Ovary (tissue), 9 donors: Measurements from ENCODE around the gene C8G. TPM values are rescaled to one million over a fixed set of nuclear protein-coding genes. Genes with fewer than 3 reads are reported as not detected.

ENCODE experiments used
- DNase-seq, 5 donors: peaks; one replicate each; pipeline ENCODE4 v3.0.0-alpha.2; 2019 to 2020
- H3K27ac ChIP-seq, 2 donors: fragments of 200-600 bp; one replicate each; pipeline versions ENCODE4 v1.5.1 to v1.8.0; 2019 to 2022
- H3K27me3 ChIP-seq: fragments of 200-600 bp; one replicate; pipeline ENCODE4 v1.8.0; 2022
- H3K36me3 ChIP-seq: fragments of 200-600 bp; sonication (generic); one replicate; pipeline ENCODE4 v1.5.1; 2019
- H3K4me1 ChIP-seq: one replicate; pipeline ENCODE4 v1.8.1; 2013; ENCODE audit warnings: mild to moderate bottlenecking, moderate library complexity; ENCODE audit not compliant: insufficient read depth
- H3K4me3 ChIP-seq: fragments of 200-600 bp; sonication (generic); one replicate; pipeline ENCODE4 v1.5.1; 2017
- H3K9me3 ChIP-seq, 2 donors: fragments of 200-600 bp in 1 of 2; sonication (generic) in 1 of 2; one replicate each; pipeline versions ENCODE4 v1.5.1 to v1.8.1; 2013 to 2019; ENCODE audit warnings: mild to moderate bottlenecking in 1 of 2, moderate library complexity in 1 of 2
- EP300 ChIP-seq: sonication (generic); formaldehyde crosslinking; IDR thresholded peaks from one replicate; pipeline ENCODE4 v1.6.1; 2017; ENCODE audit warnings: antibody characterized with exemption
- POLR2A ChIP-seq: fragments of 450-650 bp; IDR thresholded peaks from one replicate; pipeline ENCODE4 v1.6.1; 2017; ENCODE audit warnings: antibody characterized with exemption, mild to moderate bottlenecking, moderate library complexity
- WGBS, 3 donors: extraction: QIAGEN DNeasy Blood & Tissue Kit in 1 of 3; methylation state at CpG; one replicate each; pipeline versions ENCODE4 v1.1.5 to v1.1.7; 2013 to 2017; 5-methylcytosine and 5-hydroxymethylcytosine counted together
- intact Hi-C, 4 donors: fragments of 100-400 bp; cut with DNase I; formaldehyde crosslinking; loops; one replicate each; pipeline versions ENCODE4 v1.11.0 to v1.15.1; 2022 to 2023
- polyA plus RNA-seq, 2 donors: library from polyadenylated mRNA; stranded (reverse); fragments of 200-250 nt in 1 of 2; fragments of 350-450 nt in 1 of 2; fragmentation: Illumina TruSeq in 1 of 2; extraction: RNeasy Lipid Tissue Mini Kit (QIAGEN cat#74804) in 1 of 2; gene quantifications; one replicate each; pipeline ENCODE4 v1.2.3, GENCODE V29; 2013 to 2014
- total RNA-seq, 7 donors: library from RNA; depleted of rRNA in 2 of 7; stranded (reverse); fragments of >200 nt in 2 of 7; fragmentation: NEBNext Ultra II Directional in 3 of 7; extraction: Animal tissue kit (Norgen Biotek cat#: 25700) in 3 of 7; gene quantifications; one replicate each; pipeline versions ENCODE4 v1.1.0 to v1.2.4, GENCODE V29; 2016 to 2023
- TF ChIP-seq, protein P1 (sequence below), 3 donors: fragments of 450-650 bp in 2 of 3; fragments of 200-600 bp in 1 of 3; IDR thresholded peaks; one replicate each; pipeline versions ENCODE4 v1.5.1 to v1.8.0; 2016 to 2022; ENCODE audit warnings: antibody characterized with exemption in 3 of 3, mild to moderate bottlenecking in 1 of 3
- donor health status: DM: no; HTN: no; CAD: no; lungs with moderate emphysema.
- donor health status: DM: no; HTN: no; CAD: no.
- donor health status: Bipolar disorder and iron deficiency.
- donor health status: DM: yes; HTN: yes; CAD: no.
- donor health status: DM: no; HTN: no; CAD: no.
- donor health status: DM: yes; HTN: yes; CAD: no.

Gene C8G
- total and polyA plus RNA-seq, 9 donors: 0.38 to 1.00 TPM; not detected in 7

DNA sequence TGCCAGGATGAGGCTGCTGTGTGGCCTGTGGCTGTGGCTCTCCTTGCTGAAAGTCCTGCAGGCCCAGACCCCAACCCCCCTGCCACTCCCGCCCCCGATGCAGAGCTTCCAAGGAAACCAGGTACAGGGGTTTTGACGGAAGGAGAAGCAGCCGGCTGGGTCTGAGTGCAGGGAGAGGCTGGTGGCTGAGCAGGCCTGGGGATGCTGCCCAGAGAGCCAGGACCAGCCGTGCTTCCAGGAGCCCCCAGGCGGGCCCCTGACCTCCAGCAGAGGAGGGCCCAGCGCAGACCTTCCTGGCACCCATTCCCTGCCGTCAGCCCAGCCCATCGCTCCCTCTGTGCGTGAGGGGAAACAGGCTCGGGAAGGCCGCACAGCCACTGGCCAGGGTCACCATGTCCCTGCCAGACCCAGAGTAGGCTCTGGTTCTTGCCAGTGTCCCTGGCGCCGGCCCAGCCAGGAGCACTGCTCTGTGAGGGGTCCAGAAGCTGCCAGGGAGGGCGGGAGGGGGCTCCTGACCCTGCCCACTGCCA, 7.3 kb downstream of the C8G start:
- peak; percentile 61 to 87 (median 80) for DNase-seq
- TF ChIP-seq POLR2A: no peak
- TF ChIP-seq, protein P1, sequence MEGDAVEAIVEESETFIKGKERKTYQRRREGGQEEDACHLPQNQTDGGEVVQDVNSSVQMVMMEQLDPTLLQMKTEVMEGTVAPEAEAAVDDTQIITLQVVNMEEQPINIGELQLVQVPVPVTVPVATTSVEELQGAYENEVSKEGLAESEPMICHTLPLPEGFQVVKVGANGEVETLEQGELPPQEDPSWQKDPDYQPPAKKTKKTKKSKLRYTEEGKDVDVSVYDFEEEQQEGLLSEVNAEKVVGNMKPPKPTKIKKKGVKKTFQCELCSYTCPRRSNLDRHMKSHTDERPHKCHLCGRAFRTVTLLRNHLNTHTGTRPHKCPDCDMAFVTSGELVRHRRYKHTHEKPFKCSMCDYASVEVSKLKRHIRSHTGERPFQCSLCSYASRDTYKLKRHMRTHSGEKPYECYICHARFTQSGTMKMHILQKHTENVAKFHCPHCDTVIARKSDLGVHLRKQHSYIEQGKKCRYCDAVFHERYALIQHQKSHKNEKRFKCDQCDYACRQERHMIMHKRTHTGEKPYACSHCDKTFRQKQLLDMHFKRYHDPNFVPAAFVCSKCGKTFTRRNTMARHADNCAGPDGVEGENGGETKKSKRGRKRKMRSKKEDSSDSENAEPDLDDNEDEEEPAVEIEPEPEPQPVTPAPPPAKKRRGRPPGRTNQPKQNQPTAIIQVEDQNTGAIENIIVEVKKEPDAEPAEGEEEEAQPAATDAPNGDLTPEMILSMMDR (IDR thresholded peaks at IDR 0.05): no peak
- no peak for TF ChIP-seq EP300
- peak overlapping the region in 1 of 2 donors; percentile 77 for H3K27ac ChIP-seq
- H3K9me3 ChIP-seq: no peaks in the 10 kb centered on the region
- WGBS, 3 donors: 24 to 27% (median 26%) methylated on average over 9 to 15 of the region's 15 CpGs
- no peaks in the 10 kb centered on the region for H3K27me3 ChIP-seq
- intact Hi-C loops: loop anchor here in 1 of 4 donors (5.0 kb wide), 1 partner anchor 80 kb away; the partner anchor contains the start of gene FUT7
- no peak overlapping the region for H3K4me3 ChIP-seq
- peaks cover 7% of the 10 kb centered on the region for H3K4me1 ChIP-seq
- H3K36me3 ChIP-seq: no peaks in the 10 kb centered on the region

DNA sequence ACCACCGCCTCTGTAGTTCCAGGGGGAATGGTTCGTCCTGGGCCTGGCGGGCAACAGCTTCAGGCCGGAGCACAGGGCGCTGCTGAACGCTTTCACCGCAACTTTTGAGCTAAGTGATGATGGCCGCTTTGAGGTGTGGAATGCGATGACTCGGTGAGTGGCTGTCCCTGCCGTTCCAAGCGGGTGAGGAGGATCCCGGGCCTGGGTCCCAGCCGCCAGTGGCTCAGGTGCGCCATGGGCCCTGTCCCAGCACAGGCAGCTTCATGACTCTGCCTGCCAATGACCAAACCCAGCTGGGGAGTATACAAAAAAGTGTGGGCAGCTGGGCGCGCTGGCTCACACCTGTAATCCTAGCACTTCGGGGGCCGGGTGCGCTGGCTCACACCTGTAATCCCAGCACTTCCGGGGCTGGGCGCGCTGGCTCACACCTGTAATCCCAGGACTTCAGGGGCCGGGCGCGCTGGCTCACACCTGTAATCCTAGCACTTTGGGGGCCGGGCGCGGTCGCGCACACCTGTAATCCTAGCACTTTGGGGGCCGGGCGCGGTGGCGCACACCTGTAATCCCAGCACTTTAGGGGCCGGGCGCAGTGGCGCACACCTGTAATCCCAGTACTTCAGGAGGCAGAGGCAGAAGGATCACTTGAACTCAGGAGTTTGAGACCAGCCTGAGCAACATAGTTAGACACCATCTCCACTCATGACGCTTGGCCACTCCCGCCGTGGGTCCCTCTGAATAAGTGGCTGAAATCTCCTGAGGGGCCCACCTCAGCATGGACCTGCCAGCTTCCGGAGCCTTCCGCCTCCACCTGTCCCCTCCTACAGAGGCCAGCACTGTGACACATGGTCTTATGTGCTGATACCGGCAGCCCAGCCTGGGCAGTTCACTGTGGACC, 8.1 kb downstream of the C8G start:
- no peaks in the 10 kb centered on the region for H3K36me3 ChIP-seq
- peaks cover 7% of the 10 kb centered on the region for H3K4me1 ChIP-seq
- H3K4me3 ChIP-seq: no peak overlapping the region
- 71 to 79% (median 79%) methylated on average over 41 to 44 of the region's 44 CpGs for WGBS, 3 donors
- no peaks in the 10 kb centered on the region for H3K27me3 ChIP-seq
- DNase-seq: peak in 1 of 5 donors; percentile 43
- H3K27ac ChIP-seq: peak overlapping the region in 1 of 2 donors; percentile 77
- no peaks in the 10 kb centered on the region for H3K9me3 ChIP-seq
- TF ChIP-seq EP300 (no peak), POLR2A (no peak)
- intact Hi-C loops: loop anchor here in 1 of 4 donors (5.0 kb wide), 1 partner anchor 79 kb away; the partner anchor contains the start of gene FUT7

DNA sequence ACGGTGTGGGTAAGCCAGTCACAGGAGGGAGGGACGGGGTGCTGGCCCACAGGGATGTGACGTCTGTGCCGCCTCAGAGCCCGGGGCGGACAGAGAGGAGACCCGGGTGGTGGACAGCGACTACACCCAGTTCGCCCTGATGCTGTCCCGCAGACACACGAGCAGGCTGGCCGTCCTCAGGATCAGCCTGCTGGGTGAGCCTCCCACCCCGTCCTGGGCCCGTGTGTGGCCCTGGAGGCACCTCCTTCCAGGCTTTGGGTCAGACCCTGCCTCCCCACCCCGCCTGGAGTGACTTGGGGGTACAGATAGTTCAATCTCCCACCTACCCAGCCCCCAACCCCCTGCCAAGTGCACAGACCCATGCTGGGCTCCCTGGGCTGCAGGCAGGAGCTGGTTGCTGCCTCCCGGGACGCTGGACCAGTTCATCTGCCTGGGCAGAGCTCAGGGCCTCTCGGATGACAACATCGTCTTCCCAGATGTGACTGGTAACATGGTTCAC, 8.8 kb downstream of the C8G start:
- H3K4me3 ChIP-seq: no peak overlapping the region
- intact Hi-C loops: loop anchor here in 1 of 4 donors (5.0 kb wide), 1 partner anchor 78 kb away; the partner anchor contains the start of gene FUT7
- WGBS, 3 donors: 80 to 82% (median 81%) methylated on average over 15 to 19 of the region's 19 CpGs
- TF ChIP-seq, protein P1 (IDR thresholded peaks at IDR 0.05): no peak
- TF ChIP-seq EP300 (no peak), POLR2A (no peak)
- H3K4me1 ChIP-seq: peaks cover 7% of the 10 kb centered on the region
- no peaks in the 10 kb centered on the region for H3K9me3 ChIP-seq
- no peak overlapping the region for H3K27ac ChIP-seq
- no peaks in the 10 kb centered on the region for H3K36me3 ChIP-seq
- H3K27me3 ChIP-seq: no peaks in the 10 kb centered on the region
- peak in 1 of 5 donors; percentile 27 for DNase-seq

DNA sequence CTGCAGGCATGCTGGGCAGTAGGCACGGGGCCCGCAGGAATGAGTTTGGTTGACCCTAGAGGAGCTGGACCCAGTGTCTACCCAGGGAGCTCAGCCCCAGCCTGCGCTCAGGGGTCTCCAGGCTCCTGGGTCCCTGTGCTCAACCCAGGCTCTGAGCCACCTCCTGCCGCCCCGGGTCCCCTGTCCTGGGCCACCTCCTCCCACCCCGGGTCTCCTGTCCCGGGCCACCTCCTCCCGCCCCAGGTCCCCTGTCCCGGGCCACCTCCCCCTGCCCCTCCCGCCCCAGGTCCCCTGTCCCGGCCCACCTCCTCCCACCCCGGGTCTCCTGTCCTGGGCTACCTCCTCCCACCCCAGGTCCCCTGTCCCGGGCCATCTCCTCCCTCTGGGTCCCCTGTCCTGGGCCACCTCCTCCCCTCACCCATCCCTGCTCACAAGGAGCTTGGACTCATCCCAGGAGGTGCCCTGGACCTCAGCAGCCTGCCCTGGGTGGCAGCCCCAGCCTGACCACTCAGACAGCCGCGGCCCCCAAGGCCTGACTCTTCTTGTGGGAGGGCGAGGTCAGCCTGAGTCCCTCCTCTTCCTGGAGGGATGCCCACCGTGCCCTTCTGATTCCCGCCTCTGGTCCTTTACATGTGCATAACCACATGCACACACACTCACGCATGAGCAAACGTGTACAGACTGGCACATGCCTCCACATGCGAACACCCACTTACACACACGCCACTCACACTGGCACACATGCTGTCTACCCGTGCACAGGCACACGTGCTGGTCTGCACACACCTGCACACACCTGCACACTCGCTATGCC, 9.4 kb downstream of the C8G start:
- no peak for TF ChIP-seq EP300
- TF ChIP-seq POLR2A: no peak
- intact Hi-C loops: loop anchor here in 1 of 4 donors (5.0 kb wide), 1 partner anchor 78 kb away; the partner anchor contains the start of gene FUT7
- 79 to 85% (median 83%) methylated on average over 25 of the region's 25 CpGs for WGBS, 3 donors
- H3K4me1 ChIP-seq: peaks cover 6% of the 10 kb centered on the region
- no peak overlapping the region for H3K27ac ChIP-seq
- H3K4me3 ChIP-seq: no peak overlapping the region
- H3K9me3 ChIP-seq: no peaks in the 10 kb centered on the region
- H3K36me3 ChIP-seq: no peaks in the 10 kb centered on the region
- no peaks in the 10 kb centered on the region for H3K27me3 ChIP-seq
- peak in 1 of 5 donors; percentile 37 for DNase-seq
